Measurements from ENCODE around the gene GPN1.
A peak's percentile ranks its signal among the peaks of the same experiment; 100 is the strongest.
"Not testable (repeated sequence)": the region's sequence is repeated elsewhere in the genome, so short reads cannot be mapped to it uniquely, and the experiment has no call there.

The GPN1 gene

DNA sequence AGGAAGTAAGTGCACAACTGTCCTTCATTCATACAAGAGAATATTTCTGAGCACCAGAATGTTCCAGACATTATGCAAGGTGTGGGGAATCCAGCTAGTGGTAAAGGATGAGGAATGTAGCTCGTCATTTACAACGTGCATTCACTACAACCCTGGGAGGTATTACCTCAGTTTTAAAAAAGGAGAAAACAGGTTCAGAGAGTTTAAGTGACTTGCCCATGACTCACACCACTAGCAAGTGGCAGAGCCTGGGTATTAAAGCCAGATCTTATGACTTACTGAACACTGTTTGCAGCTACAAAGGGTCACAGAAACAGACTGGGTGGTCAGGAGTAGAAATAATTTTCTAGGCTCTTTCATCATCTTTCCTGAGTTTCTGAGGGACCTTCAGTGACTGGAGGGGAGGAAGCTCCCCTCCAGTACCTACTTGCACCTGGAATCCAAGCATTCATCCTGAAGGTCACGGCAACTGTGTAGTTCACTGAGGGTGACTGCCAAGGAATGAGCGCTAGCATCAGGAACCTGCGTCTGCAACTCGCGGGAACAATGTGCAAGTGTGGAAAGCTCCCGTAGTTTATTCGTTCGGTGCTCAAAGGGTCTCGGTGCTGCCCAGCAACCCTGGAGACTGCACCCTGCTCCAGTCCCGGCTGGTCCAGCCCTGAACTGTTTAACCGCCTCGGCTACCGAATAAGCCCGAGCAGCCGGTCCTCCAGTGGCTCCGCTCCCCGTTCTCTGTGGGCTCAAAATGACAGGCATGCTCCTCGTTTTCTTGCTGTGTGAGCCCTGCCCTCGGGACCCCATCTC is 685 bp upstream of the GPN1 start:
- no peak for DNase-seq

DNA sequence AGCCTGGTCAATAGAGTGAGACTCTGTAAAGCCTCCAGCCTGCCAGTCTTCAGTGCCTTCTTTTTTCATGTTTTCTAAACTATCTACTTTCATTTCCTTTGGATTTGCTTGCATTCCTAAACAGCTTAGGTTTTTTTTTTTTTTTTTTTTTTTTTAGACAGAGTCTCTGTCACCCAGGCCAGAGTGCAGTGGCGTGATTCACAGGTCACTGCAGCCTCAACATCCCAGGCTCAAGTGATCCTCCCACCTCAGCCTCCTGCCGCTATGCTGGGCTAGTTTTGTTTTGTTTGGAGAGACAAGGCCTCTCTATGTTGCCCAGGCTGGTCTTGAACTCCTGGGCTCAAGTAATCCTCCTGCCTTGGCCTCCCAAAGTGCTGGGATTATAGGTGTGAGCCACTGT is 1.4 kb downstream of the GPN1 start:
- DNase-seq = not testable (repeated sequence)

GRCh38 chr2:27634291-27634690 is 5.4 kb downstream of the GPN1 start:
- no peak for DNase-seq

DNA sequence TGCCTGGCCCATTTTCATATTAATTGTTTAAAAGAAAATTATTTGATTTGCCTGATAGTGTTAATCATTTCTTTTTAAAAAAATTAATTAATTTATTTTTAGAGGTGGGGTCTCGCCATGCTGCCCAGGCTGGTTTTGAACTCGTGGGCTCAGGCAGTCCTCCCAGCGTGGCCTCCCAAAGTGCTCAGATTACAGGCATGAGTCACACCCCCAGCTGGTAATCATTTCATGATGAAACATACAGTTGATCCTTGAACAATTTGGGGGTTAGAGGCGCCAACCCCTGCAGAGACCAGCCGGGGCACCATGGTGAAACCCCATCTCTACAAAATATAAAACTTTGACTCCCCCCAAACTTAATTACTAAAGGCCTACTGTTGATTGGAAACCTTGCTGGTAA is 7.9 kb downstream of the GPN1 start:
- no peak for DNase-seq

- DNase-seq = no peak
Measured at GRCh38 chr2:27638037-27638637, 9.3 kb downstream of the GPN1 start.

DNA sequence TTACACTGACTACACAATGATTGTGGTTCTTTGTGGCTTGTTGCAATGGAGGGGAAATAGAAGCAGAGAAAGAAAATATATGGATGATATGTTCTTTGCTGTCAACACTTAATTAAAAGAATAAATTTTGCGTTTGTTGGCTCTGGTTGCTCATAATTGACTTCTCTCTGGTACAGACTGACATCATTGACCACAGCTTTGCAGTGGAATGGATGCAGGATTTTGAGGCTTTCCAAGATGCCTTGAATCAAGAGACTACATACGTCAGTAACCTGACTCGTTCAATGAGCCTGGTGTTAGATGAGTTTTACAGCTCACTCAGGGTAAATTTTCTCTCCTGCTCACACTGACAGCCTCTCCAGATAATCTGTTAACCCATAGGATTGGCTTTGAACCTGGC is 9.9 kb downstream of the GPN1 start:
- no peak for DNase-seq

GRCh38 chr2:27640722-27641245 is 11.9 kb downstream of the GPN1 start:
- DNase-seq = no peak

- no peak for DNase-seq
Measured at GRCh38 chr2:27645197-27645596, 16.3 kb downstream of the GPN1 start.

DNA sequence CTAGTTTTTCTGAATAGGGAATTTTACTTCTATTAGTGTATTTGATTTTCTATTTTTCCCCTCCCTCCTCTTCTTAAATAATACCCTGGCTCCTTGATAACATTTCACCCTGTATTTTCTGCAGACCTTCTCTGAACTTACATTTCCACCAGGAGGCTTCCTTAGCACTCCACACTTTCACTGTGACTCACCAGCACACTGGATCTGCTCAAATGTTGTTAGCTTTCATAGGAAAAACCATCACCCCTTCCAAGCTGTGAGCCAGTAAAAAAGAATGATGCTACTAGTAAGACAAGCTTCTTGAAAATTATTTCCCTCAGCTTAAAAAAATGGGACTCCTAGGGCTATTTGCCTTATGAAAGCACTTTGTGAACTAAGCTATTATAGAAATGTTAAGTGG is 18.4 kb downstream of the GPN1 start:
- DNase-seq = no peak

DNA sequence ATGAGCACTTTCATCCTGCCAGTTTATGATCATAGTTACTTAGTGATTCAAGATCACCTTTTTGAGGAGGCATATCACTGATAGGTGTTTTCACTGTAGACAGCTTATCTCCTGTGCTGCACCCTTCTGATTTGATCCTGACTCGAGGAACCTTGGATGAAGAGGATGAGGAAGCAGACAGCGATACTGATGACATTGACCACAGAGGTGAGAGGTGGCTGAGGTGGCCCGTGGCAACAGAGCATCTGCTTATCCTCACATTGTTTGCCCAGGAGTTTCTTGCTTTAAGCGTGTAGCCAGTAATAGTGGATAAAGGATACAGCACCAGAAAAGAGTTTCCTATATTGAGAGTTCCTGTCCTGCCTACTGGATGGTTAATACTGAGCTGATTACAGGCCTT is 18.9 kb downstream of the GPN1 start:
- DNase-seq = no peak

GRCh38 chr2:27651056-27651455 is 22.2 kb downstream of the GPN1 start:
- no peak for DNase-seq

GRCh38 chr2:27652341-27652740 is 23.5 kb downstream of the GPN1 start:
- no peak for DNase-seq

GRCh38 chr2:27652790-27653189 is 23.9 kb downstream of the GPN1 start:
- no peak for DNase-seq

DNA sequence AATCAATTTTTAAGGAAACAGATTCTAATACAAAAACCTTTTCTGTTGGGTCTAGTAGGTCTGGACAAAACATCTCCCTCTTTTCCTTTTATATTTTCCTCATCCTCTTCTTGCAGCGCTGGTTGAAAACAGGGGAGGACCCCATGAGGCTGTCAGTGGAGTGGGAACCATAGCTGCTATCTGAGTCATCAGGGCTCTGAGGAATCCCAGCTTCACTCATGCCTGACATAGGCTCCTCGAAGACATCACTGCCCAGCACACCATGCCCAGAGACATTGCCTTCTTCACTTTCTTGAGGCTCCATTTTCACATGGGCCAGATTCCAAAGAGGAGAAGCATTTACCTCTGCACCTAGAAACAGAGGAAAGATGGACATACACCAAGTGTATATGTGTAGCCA is 24.5 kb downstream of the GPN1 start:
- DNase-seq = no peak

DNA sequence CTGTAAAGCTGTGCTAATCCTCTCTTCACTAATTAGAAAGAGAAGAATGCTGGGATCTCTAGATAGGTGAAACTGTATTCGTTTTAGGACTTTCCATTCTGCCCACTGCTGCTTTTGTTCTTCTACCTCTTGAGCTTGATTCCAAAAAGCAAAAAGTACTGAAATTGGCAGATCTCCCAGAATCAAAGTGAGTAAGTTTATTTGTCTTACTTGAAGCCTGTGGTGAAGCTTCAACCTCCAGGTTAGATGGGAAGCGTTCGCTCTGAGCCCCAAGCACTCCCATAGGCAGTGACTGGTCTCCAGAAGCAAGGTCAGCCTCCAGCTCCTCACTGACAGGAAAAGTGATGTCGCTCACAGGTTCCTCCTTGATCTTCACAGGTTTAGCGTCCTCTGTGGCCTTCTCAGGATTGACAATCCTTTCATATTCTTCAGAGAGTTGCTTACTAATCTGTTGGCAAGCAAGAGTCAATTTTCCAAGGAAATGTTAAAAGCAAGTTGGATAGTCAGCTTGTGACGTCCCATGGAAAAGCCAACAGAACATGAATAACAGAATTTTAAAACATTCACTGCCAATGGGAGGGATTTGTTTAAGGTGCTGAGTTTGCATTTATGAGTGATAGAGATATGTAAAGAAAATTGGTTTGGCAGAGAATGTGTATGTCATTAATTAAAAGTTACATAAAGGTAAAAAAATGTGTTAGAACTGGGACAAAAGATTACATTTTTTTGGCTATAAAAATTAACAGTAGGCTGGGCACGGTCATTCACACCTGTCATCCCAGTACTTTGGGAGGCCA is 26.5 kb downstream of the GPN1 start:
- DNase-seq = no peak

DNA sequence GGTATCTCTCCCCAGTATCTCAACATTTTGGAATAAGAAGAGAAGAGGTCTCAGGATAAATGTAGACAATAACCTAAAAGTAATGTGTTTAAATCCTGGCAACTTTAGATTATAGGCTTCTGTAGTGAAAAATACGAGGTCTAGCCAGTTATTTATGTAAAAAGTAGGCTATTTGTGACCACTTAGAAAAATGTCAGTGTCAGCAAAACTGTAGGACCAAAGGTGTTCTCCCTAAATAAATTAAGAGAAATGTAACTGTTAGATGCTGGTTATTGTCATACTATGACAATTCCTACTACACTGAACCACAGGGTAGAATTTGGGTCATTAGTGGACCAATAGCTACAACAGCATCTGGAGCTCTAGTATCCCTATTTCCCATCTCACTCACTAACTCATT is 32.5 kb downstream of the GPN1 start:
- no peak for DNase-seq

GRCh38 chr2:27663285-27664153 is 34.7 kb downstream of the GPN1 start, which contains the start of the genes SLC4A1AP and SUPT7L:
SLC4A1AP (plus strand) TSS chr2:27663889; CDS start chr2:27663915, 26 bp downstream.
SUPT7L (minus strand) TSS chr2:27663614; CDS start chr2:27662192, 1,422 bp downstream.
- DNase-seq = peak; percentile 39 to 67 (median 57)

- no peak for DNase-seq
Measured at GRCh38 chr2:27664154-27664574, 35.3 kb downstream of the GPN1 start.

DNA sequence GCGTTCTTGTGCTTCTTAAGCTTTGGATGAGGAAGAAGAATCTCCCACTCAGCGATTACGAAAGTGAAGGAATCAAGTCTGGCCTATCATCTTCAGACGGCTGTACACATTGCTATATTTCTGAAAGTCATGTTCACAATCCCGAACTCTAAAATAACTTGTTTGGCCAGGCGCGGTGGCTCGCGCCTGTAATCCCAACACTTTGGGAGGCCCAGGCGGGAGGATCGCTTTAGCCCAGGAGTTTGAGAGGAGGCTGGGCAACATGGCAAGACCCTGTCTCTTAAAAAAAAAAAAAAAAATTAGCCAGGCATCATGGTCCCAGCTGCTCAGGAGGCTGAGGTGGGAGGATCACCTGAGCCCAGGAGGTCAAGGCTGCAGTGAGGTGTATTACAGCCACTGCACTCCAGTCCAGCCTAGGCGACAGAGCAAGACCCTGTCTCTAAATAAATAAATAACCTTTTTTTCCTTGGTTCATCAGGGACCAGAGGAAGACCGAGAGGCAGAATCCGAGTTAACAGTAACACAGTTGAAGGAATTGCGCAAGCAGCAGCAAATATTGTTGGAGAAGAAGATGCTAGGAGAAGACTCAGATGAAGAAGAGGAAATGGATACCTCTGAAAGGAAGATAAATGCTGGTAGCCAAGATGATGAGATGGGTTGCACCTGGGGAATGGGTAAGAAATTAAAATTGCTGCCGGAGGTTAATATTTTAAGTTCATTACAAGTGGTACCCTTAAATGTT is 35.9 kb downstream of the GPN1 start:
- DNase-seq = no peak

- no peak for DNase-seq
Measured at GRCh38 chr2:27667446-27667845, 38.6 kb downstream of the GPN1 start.

DNA sequence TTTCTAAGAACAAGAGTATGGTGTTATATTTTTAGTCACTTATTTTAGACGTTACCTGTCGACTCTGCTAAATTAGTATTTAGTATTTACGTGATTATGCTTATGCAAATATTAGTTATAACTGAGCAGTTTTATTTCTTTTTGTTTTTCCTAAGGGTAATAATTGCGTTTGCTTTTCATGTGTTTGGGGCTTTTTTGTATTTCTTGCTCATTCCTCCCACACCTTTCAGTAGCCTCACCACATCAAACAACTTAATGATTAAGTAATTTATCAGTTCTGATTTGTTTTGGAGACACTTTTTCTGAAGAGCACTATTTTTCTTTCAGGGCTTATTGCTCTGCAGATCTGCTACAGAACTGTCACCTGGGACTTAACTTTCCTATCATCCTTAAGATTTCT is 42.4 kb downstream of the GPN1 start:
- DNase-seq = no peak

All from activated naive CD4-positive, alpha-beta T cell (primary cell).